MCF 10A (cell line): ENCODE results near the gene PPP1R37. TPM values are rescaled to one million over a fixed set of nuclear protein-coding genes. Genes with fewer than 3 reads are reported as not detected.

Source experiments
- BruUV-seq: library from RNA; stranded (reverse); fragments of 400-500 nt; replicated peaks from 2 replicates; lab custom pipeline; 2021; lab: Mats Ljungman, UMichigan
- CTCF ChIA-PET: fragments of 300-600 bp; sonication (Branson Sonifier 250); formaldehyde crosslinking; extraction: SDS; loops from one replicate; lab custom pipeline; 2021; ENCODE audit warnings: antibody characterized with exemption, inconsistent platforms; lab: Yijun Ruan, JAX
- POLR2A ChIA-PET: fragments of 300-600, 350-650 bp; sonication (Branson Sonifier 250); formaldehyde crosslinking; extraction: SDS; loops from one replicate; lab custom pipeline; 2020; ENCODE audit warnings: antibody characterized with exemption, inconsistent platforms; lab: Yijun Ruan, JAX
- DNase-seq: peaks from one replicate; pipeline ENCODE4 v3.0.0-alpha.2; 2018; ENCODE audit not compliant: unreplicated experiment
- H3K27ac Mint-ChIP-seq: one replicate; pipeline ENCODE4 v1.8.0; 2022; ENCODE audit warnings: mild to moderate bottlenecking, low read depth, mixed read lengths; ENCODE audit not compliant: unreplicated experiment
- H3K27me3 Mint-ChIP-seq: one replicate; pipeline ENCODE4 v1.8.0; 2022; ENCODE audit warnings: mixed read lengths; ENCODE audit not compliant: insufficient read depth, unreplicated experiment
- H3K36me3 Mint-ChIP-seq: one replicate; pipeline ENCODE4 v1.8.0; 2022; ENCODE audit warnings: mild to moderate bottlenecking, moderate library complexity, mixed read lengths; ENCODE audit not compliant: insufficient read depth, unreplicated experiment
- H3K4me1 Mint-ChIP-seq: one replicate; pipeline ENCODE4 v1.8.0; 2022; ENCODE audit warnings: mixed read lengths; ENCODE audit not compliant: insufficient read depth, unreplicated experiment
- H3K4me3 Mint-ChIP-seq: one replicate; pipeline ENCODE4 v1.8.0; 2022; ENCODE audit warnings: mild to moderate bottlenecking, moderate library complexity, mixed read lengths; ENCODE audit not compliant: unreplicated experiment
- H3K9me3 Mint-ChIP-seq: one replicate; pipeline ENCODE4 v1.8.0; 2022; ENCODE audit warnings: mixed read lengths; ENCODE audit not compliant: unreplicated experiment
- intact Hi-C: fragments of 100-400 bp; cut with micrococcal nuclease; formaldehyde crosslinking; loops from 2 replicates; pipeline ENCODE4 v1.14.1; 2022
- total RNA-seq: library from RNA; stranded (reverse); gene quantifications from 2 replicates; pipeline ENCODE4 v1.2.3, GENCODE V29; 2022
- TF ChIP-seq, protein P1 (sequence below): fragments of 200-600 bp; IDR thresholded peaks from one replicate; pipeline ENCODE4 v1.8.0; 2022; ENCODE audit warnings: antibody characterized with exemption, mild to moderate bottlenecking; ENCODE audit not compliant: unreplicated experiment

Gene PPP1R37
- total RNA-seq, 1 experiment from 2014 or later = 22.0 TPM

DNA sequence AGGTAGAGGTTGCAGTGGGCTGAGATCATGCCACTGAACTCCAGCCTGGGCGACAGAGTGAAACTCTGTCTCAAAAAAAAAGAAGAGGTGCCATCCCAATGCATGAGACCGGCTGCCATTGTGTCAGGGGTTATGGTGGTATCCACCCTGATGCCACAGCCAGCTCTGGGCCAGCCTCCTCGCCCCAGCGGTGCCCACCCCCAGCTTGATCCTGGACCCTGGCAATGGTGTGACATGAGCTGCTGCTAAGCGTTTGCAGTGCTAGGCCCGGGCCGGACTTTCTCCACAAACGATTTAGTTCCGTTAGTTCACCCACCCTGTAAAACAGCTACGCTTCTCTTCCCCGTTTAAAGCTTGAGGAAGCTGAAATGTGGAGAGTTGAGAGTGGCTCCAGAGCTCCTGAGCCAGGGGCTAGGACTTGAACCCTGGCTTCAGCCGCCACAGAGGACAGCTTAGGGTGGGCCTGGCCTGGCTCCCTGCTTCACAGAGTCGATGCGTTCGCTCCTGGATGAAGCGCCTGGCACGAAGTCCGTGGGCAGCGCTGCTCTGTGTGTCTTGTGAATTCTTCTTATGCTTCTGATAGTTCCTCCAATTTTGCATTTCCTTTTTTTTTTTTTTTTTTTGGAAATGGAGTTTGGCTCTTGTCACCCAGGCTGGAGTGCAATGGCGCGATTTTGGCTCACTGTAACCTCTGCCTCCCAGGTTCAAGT, 42.4 kb downstream of the PPP1R37 start:
- intact Hi-C loops = no loop called here
- POLR2A ChIA-PET = interaction anchor here (0.7 kb wide), 2 partner anchors 57 to 87 kb away, joined by 3 read pairs; no protein-coding TSS in a partner anchor
- no peak for DNase-seq
- H3K36me3 Mint-ChIP-seq = peaks cover 6% of the 10 kb centered on the region
- H3K27ac Mint-ChIP-seq = no peak overlapping the region
- CTCF ChIA-PET = interaction anchor here (0.7 to 3.1 kb wide), 2 partner anchors 9 to 30 kb away, joined by 3 to 19 read pairs; no protein-coding TSS in a partner anchor
- no peaks in the 10 kb centered on the region for H3K27me3 Mint-ChIP-seq
- H3K9me3 Mint-ChIP-seq = no peaks in the 10 kb centered on the region
- H3K4me3 Mint-ChIP-seq = no peak overlapping the region
- TF ChIP-seq, protein P1, sequence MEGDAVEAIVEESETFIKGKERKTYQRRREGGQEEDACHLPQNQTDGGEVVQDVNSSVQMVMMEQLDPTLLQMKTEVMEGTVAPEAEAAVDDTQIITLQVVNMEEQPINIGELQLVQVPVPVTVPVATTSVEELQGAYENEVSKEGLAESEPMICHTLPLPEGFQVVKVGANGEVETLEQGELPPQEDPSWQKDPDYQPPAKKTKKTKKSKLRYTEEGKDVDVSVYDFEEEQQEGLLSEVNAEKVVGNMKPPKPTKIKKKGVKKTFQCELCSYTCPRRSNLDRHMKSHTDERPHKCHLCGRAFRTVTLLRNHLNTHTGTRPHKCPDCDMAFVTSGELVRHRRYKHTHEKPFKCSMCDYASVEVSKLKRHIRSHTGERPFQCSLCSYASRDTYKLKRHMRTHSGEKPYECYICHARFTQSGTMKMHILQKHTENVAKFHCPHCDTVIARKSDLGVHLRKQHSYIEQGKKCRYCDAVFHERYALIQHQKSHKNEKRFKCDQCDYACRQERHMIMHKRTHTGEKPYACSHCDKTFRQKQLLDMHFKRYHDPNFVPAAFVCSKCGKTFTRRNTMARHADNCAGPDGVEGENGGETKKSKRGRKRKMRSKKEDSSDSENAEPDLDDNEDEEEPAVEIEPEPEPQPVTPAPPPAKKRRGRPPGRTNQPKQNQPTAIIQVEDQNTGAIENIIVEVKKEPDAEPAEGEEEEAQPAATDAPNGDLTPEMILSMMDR = no peak
- peaks cover 6% of the 10 kb centered on the region for H3K4me1 Mint-ChIP-seq
- no TSS peak for BruUV-seq

- no peak overlapping the region for H3K27ac Mint-ChIP-seq
- H3K27me3 Mint-ChIP-seq = no peaks in the 10 kb centered on the region
- H3K9me3 Mint-ChIP-seq = no peaks in the 10 kb centered on the region
- CTCF ChIA-PET = interaction anchor here (0.7 to 3.1 kb wide), 2 partner anchors 10 to 14 kb away, joined by 4 to 19 read pairs; no protein-coding TSS in a partner anchor
- no TSS peak for BruUV-seq
- peaks cover 6% of the 10 kb centered on the region for H3K4me1 Mint-ChIP-seq
- POLR2A ChIA-PET = no interaction called here
- intact Hi-C loops = no loop called here
- no peak for DNase-seq
- H3K4me3 Mint-ChIP-seq = no peak overlapping the region
- TF ChIP-seq, protein P1 = no peak
- H3K36me3 Mint-ChIP-seq = peaks cover 14% of the 10 kb centered on the region
These were observed 43.7 kb downstream of the PPP1R37 start for GRCh38 chr19:45136507-45137178.

DNA sequence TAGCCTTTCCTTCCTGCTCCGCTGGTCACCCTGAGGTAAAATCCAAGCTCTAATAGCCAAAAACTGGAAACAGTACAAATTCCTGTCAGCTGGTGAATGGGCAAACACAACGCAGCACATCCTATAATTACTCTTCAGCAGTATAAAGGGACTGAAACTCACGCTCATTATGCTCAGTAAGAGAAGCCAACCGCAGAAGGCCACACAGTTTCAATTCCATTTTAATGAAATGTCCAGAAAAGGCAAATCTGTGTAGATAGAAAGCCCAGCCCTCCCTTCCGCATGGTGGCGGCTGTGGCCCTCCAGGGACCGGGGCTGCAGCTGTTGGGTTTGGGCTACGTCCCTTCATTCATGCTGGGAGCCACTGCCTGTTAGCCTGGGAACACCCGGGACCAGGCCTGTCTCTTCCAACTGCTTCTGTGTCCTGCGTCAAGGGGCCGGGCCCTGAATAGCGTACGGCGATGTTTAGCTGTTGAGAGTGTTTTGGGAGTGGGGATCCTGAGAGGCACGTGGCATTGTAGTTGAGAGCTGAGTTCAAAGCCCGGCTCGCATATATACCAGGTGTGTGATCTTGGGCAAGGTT, 44.3 kb downstream of the PPP1R37 start:
- Mint-ChIP-seq H3K4me3 (no peak overlapping the region), H3K27ac (no peak overlapping the region), H3K4me1 (peaks cover 6% of the 10 kb centered on the region), H3K27me3 (no peaks in the 10 kb centered on the region), H3K9me3 (no peaks in the 10 kb centered on the region), H3K36me3 (peaks cover 16% of the 10 kb centered on the region)
- intact Hi-C loops = no loop called here
- TF ChIP-seq, protein P1 = no peak
- ChIA-PET CTCF (interaction anchor here (3.1 kb wide), 1 partner anchor 11 kb away, joined by 19 read pairs; no protein-coding TSS in a partner anchor), POLR2A (no interaction called here)
- no TSS peak for BruUV-seq
- no peak for DNase-seq

DNA sequence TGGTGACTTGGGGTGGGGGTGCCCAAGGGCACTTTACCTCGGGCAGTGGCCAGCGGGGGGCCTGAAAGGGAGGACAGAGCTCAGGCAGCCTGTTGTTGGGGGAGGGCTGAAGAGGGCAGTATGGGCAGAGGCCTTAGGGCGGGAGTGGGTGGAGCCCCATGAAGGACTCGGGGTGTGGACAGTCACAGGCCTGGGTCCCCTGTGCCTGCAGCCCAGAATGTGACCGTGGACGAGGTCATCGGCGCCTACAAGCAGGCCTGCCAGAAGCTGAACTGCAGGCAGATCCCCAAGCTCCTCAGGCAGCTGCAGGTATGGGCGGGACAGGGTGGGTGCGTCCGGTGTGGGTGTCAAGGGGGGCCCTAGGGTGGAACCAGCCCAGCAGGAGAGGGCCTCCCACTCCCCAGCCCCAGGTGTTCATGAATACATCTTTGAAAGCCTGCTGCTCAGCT, 45.3 kb downstream of the PPP1R37 start:
- Mint-ChIP-seq H3K9me3 (no peaks in the 10 kb centered on the region), H3K27ac (no peak overlapping the region), H3K4me3 (no peak overlapping the region), H3K27me3 (no peaks in the 10 kb centered on the region), H3K4me1 (peaks cover 6% of the 10 kb centered on the region), H3K36me3 (peaks cover 22% of the 10 kb centered on the region)
- DNase-seq = no peak
- intact Hi-C loops = no loop called here
- ChIA-PET CTCF (no interaction called here), POLR2A (no interaction called here)
- BruUV-seq = no TSS peak
- TF ChIP-seq, protein P1 = no peak
